HL-60 (cell line): ENCODE results near the gene CLEC4C.
"Not testable (repeated sequence)": the region's sequence is repeated elsewhere in the genome, so short reads cannot be mapped to it uniquely, and the experiment has no call there.

Experiments used
- DNase-seq, 2 experiments: peaks; one replicate each; pipeline ENCODE4 v3.0.0-alpha.2; 2010 to 2020; ENCODE audit warnings: low read depth in 1 of 2, low spot score in 1 of 2
- H3K27ac ChIP-seq: fragments of 250-450 bp; sonication (Bioruptor Pico); replicated peaks from 2 replicates; pipeline ENCODE4 v1.5.1; 2020; ENCODE audit warnings: mild to moderate bottlenecking, moderate library complexity
- H3K27me3 ChIP-seq: fragments of 250-450 bp; sonication (Bioruptor Pico); 2 replicates; pipeline ENCODE4 v1.5.1; 2021; ENCODE audit warnings: mild to moderate bottlenecking, moderate library complexity; ENCODE audit not compliant: insufficient read depth, poor library complexity, severe bottlenecking
- H3K4me3 ChIP-seq: replicated peaks from 2 replicates; pipeline ENCODE4 v1.5.1; 2011; ENCODE audit warnings: mild to moderate bottlenecking, control low read depth, low read length; ENCODE audit not compliant: insufficient read depth
- CTCF ChIP-seq: IDR thresholded peaks from one replicate; pipeline ENCODE4 v1.5.1; 2011; ENCODE audit warnings: low read length, control low read depth, inconsistent platforms; ENCODE audit not compliant: insufficient read depth
- GABPA ChIP-seq: IDR thresholded peaks from 2 replicates; pipeline ENCODE4 v1.6.1; 2012; ENCODE audit warnings: low read depth
- POLR2AphosphoS5 ChIP-seq: IDR thresholded peaks from 2 replicates; pipeline ENCODE4 v1.6.1; 2012; ENCODE audit warnings: low read depth
- REST ChIP-seq: IDR thresholded peaks from 2 replicates; pipeline ENCODE4 v1.6.1; 2012; ENCODE audit warnings: low read depth; ENCODE audit not compliant: insufficient replicate concordance
- SPI1 ChIP-seq: IDR thresholded peaks from 2 replicates; pipeline ENCODE4 v1.6.1; 2012; ENCODE audit warnings: low read depth, mild to moderate bottlenecking, borderline replicate concordance
- long read RNA-seq: library from polyadenylated mRNA; unstranded; transcript quantifications from one replicate; pipeline ENCODE4 v2.0.0, GENCODE V29; 2020

The CLEC4C gene
- long read RNA-seq: 0 reads

- H3K27ac ChIP-seq: no peak within 1 kb of the TSS
- DNase-seq: peak; percentile 11 to 40
- TF ChIP-seq REST: no peak
- peak; percentile 55; the same call in 1 of the 2 replicates for TF ChIP-seq SPI1
- no peak for TF ChIP-seq CTCF
- no peak for TF ChIP-seq GABPA
- no peak for TF ChIP-seq POLR2AphosphoS5
Measured at GRCh38 chr12:7747246-7747645, at the start of gene CLEC4C. TSS of gene CLEC4C (minus strand) at chr12:7747375. CDS start at chr12:7747348, 27 bp downstream.

GRCh38 chr12:7793211-7793610 lies 46.0 kb upstream of the CLEC4C start:
- TF ChIP-seq SPI1 (no peak), GABPA (no peak), CTCF (no peak), REST (no peak), POLR2AphosphoS5 (no peak)
- Histone ChIP-seq H3K27ac (peak overlapping the region; percentile 76), H3K27me3 (no peaks in the 10 kb centered on the region), H3K4me3 (no peak overlapping the region)
- DNase-seq: peak; percentile 26 to 61

More at GRCh38 chr12:7747246-7747645, at the start of gene CLEC4C:
- no peaks in the 10 kb centered on the region for H3K27me3 ChIP-seq
- H3K4me3 ChIP-seq: no peak within 1 kb of the TSS

- DNase-seq, H3K27ac ChIP-seq, H3K27me3 ChIP-seq, H3K4me3 ChIP-seq: not testable (repeated sequence)
Measured at GRCh38 chr12:7788884-7789528, 41.8 kb upstream of the CLEC4C start, which contains the start of gene NANOG. TSS of gene NANOG (plus strand) at chr12:7789402. CDS start at chr12:7789615, 213 bp downstream.

GRCh38 chr12:7788294-7788660 lies 41.1 kb upstream of the CLEC4C start:
- TF ChIP-seq CTCF (no peak), REST (no peak), SPI1 (no peak), POLR2AphosphoS5 (no peak), GABPA (no peak)
- no peak overlapping the region for H3K4me3 ChIP-seq

More at GRCh38 chr12:7788294-7788660, 41.1 kb upstream of the CLEC4C start:
- Histone ChIP-seq H3K27me3 (no peaks in the 10 kb centered on the region), H3K27ac (no peak overlapping the region)
- DNase-seq: no peak
